Measurements from ENCODE around the gene ARL15.

The ARL15 gene

DNA sequence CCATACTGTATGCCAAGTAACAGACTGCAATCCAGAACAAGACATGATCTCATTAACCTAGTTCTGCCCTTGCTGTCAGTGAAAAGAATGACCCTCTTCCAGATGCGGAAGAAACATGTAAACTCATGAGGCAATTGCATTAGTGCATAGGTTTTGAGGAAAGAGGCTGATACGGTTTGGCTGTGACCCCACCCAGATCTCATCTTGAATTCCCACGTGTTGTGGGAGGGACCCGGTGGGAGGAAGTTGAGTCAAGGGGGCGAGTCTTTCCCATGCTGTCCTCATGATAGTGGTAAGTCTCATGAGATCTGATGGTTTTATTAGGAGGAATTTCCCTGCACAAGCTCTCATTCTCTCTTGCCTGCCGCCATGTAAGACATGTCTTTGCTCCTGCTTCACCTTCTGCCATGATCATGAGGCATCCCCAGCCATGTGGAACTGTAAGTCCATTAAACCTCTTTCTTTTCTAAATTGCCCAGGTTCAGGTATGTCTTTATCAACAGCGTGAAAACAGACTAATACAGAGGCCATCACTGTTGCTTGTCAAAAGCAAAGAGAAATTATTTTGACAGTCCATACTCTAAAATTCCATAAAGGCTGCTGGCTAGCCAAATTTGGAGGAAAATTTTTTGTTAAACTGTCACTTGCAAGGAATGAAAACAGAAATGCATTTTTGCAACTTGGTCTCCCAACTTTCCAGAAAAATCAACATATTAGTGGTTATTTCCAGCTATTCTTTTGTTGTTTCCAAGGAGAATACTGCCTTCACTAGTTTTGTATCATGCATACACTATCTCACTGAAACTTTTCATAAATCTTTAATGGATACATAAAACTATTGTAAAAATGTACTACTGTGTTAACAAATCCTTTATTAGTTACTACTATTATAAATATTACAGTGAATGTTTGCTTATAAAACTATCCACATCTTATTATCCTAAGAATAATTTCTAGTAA is 3.2 kb upstream of the ARL15 start:
- DNase-seq (ENCODE audit: low read depth), result no peak
- in situ Hi-C loops (cut with HindIII; ENCODE audit: low sequenced_read_pairs), result no loop called here
- TF ChIP-seq, protein P1, sequence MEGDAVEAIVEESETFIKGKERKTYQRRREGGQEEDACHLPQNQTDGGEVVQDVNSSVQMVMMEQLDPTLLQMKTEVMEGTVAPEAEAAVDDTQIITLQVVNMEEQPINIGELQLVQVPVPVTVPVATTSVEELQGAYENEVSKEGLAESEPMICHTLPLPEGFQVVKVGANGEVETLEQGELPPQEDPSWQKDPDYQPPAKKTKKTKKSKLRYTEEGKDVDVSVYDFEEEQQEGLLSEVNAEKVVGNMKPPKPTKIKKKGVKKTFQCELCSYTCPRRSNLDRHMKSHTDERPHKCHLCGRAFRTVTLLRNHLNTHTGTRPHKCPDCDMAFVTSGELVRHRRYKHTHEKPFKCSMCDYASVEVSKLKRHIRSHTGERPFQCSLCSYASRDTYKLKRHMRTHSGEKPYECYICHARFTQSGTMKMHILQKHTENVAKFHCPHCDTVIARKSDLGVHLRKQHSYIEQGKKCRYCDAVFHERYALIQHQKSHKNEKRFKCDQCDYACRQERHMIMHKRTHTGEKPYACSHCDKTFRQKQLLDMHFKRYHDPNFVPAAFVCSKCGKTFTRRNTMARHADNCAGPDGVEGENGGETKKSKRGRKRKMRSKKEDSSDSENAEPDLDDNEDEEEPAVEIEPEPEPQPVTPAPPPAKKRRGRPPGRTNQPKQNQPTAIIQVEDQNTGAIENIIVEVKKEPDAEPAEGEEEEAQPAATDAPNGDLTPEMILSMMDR (IDR thresholded peaks at IDR 0.05; ENCODE audit: low read depth, low read length, missing control alignments), result no peak
- H3K4me3 ChIP-seq (ENCODE audit: low read depth, low read length), result no peak overlapping the region

DNA sequence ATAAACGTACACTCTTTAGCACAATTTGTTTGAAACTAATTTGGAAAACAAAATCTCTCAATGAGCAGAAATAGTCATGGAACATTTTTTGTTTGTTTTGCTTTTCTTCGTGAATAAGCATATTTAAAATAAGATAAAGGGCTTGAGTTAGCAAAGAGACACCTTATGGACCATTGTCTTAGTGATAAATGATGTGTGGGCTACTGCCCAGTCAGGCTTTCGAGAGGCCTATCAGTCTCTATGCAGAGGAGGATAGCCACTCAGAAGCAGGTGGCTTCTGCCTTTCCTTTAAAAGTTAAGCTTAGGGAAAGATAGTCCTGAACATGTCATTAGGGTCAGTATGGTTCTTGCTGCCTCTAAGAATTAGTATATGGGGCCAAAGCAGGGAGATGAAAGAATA is 2.1 kb upstream of the ARL15 start:
- TF ChIP-seq, protein P1 (IDR thresholded peaks at IDR 0.05; ENCODE audit: low read depth, low read length, missing control alignments), result no peak
- in situ Hi-C loops (cut with HindIII; ENCODE audit: low sequenced_read_pairs), result no loop called here
- DNase-seq (ENCODE audit: low read depth), result no peak
- H3K4me3 ChIP-seq (ENCODE audit: low read depth, low read length), result no peak overlapping the region

DNA sequence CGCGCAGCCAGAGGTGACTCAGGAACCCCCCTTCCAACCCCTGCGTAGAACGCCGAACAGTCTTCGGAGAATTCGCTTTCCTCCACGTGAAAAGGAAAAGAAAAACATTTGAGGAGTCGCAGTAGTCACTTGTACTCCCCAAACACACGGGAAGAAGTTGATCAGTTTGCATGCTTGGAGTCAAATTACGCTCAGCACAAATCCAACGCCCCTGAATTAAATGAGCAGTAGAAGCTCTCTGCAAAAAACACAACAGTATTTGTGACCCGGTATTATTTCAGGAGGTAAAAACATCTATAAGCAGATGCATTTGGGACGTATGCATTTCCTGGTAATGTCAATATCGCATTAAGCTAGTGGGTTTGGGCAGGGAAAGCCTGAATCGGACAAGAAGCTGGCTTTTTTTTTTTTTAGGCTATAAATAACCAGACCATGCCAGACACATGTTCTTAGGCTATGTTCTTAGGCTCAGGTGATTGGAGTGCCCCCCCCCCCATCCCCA is 854 bp upstream of the ARL15 start:
- TF ChIP-seq, protein P1 (IDR thresholded peaks at IDR 0.05; ENCODE audit: low read depth, low read length, missing control alignments), result no peak
- in situ Hi-C loops (cut with HindIII; ENCODE audit: low sequenced_read_pairs), result no loop called here
- DNase-seq (ENCODE audit: low read depth), result no peak
- peak overlapping the region; percentile 77 for H3K4me3 ChIP-seq (ENCODE audit: low read depth, low read length)

DNA sequence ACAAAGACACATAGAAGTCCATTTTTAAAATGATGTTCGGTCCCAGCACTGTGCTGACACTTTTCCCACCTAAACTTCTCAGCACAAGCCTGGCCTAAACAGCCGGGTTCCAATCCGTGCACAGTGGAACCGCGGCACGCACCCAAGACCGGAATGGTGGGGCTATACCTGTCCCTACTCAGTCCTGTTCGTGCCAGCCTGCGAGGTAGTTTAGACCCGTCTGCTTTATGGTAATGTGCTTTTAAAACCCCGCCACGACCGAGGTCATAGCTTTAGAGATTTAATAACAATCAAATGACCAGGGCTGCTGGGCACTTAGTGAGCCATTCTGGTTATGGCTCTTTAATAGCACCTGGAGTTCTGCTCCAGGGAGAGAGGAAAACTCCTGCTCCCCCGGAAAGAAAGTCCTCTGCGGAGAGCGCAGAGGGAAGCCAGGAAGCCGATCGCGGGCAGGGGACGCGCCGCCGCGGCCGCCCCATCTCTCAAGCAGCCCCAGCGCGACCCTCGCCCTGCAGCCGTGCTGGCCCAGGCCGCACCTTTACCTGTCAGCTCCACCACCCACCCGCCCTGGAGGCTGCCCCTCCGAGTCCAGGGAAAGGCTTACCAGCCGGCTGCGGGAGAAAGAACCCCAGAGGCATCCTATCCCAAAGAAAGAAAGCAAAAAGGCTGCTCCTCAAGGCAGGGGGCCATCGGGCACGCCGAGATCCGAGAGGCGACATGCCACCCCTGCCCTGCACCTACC is 511 bp downstream of the ARL15 start:
- no peak for DNase-seq (ENCODE audit: low read depth)
- in situ Hi-C loops (cut with HindIII; ENCODE audit: low sequenced_read_pairs), result no loop called here
- peak overlapping the region; percentile 77 for H3K4me3 ChIP-seq (ENCODE audit: low read depth, low read length)
- TF ChIP-seq, protein P1 (IDR thresholded peaks at IDR 0.05; ENCODE audit: low read depth, low read length, missing control alignments), result no peak

DNA sequence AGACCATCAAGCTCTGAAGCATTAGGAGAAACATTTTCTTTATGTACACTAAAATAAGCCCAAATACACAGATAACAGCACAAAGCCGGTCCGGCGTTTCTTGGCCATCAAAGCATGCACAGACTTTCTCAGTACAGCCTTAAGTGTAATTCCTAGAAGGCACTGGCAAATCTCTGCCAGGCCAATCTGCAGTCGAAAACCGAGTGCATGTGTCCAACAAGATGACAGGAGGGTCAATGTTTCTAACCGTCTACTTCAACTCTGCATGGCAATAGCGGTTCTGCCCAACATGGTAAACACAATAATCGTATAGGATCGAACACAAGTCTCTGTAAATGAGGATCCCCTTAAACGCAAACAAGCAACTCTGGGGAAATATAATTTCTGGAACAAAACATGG is 1.1 kb downstream of the ARL15 start:
- TF ChIP-seq, protein P1 (IDR thresholded peaks at IDR 0.05; ENCODE audit: low read depth, low read length, missing control alignments), result no peak
- H3K4me3 ChIP-seq (ENCODE audit: low read depth, low read length), result peak overlapping the region; percentile 77
- in situ Hi-C loops (cut with HindIII; ENCODE audit: low sequenced_read_pairs), result no loop called here
- DNase-seq (ENCODE audit: low read depth), result no peak

DNA sequence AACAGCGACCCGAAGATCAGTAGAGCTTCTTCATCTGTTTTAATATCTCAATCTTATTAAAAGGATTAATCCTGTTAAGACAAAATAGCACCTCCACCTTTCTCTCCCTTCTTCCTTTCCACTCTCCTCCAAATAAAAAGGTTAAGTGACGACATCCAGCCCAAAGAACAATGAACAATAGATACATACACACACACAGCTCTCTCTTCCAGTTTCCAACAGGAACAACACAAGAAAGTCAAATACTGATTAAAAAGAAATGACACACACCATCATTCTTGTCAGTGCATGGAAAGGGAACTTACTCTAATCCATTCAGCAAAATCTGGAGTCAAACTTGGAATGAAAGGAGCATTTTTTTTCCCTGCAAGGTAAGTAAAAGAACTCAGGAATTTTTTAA is 2.8 kb downstream of the ARL15 start:
- TF ChIP-seq, protein P1 (IDR thresholded peaks at IDR 0.05; ENCODE audit: low read depth, low read length, missing control alignments), result no peak
- in situ Hi-C loops (cut with HindIII; ENCODE audit: low sequenced_read_pairs), result no loop called here
- no peak overlapping the region for H3K4me3 ChIP-seq (ENCODE audit: low read depth, low read length)
- no peak for DNase-seq (ENCODE audit: low read depth)

Measured in astrocyte of the cerebellum (primary cell).